ENCODE data around the gene SMAD6. TPM values are rescaled to one million over a fixed set of nuclear protein-coding genes. Genes with fewer than 3 reads are reported as not detected.

The SMAD6 gene
- total and polyA plus RNA-seq, 5 donors from 2014 or later, result 0.27 TPM; not detected in 4

DNA sequence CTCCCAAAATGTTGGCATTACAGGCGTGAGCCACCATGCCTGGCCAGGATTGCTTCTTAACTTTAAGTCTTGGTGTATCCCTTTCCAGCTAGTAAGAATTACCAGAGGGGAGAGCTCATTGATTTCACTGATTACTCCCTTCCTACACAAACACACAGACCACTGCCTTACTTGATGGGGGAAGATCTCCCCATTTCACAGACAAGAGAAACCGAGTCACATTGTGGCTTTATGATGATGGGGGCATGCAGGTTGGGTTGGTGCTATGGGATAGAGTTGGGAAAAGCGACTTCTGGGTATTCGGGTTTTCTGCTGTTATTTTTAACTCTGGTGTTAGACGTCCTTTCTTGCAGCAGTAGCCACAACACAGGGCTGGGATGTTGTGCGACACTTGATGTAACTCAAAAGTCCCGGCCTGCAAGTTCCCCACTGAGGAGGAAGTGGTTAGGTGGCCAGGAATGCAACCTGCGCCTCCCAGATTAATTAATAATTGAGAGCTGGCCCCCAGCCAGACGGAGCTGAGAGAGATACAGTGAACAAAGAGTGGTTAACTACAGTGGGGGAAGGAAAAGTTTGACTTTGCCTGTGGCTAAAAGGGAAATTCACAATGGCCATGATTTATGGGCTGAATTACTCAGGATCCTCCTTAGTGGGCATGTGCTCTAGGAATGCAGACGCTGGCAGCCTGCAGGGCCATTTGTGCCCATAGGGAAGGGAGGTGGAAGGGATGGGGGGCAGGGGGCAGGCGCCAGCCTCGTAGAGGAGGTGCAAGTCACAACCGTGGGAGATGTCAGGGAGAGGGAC, 63.6 kb downstream of the SMAD6 start:
- Mint-ChIP-seq H3K27ac (no peak overlapping the region), H3K4me1 (peaks cover 0 to 4% (median 2%) of the 10 kb centered on the region in 4 donors), H3K27me3 (peaks cover 33% of the 10 kb centered on the region), H3K9me3 (peaks cover 0 to 2% (median 0%) of the 10 kb centered on the region in 7 donors), H3K4me3 (no peak overlapping the region), H3K36me3 (no peaks in the 10 kb centered on the region)
- H3K4me3 ChIP-seq (ENCODE audit: low read depth, low read length), result no peak overlapping the region
- DNase-seq, result no peak
- no peak overlapping the region for H3K27ac ChIP-seq (ENCODE audit: insufficient read depth, low read length, poor library complexity, severe bottlenecking)
- H3K9me3 ChIP-seq (ENCODE audit: control insufficient read depth in 2 of 2, low read length in 2 of 2), result no peaks in the 10 kb centered on the region
- no peak for ATAC-seq (ENCODE audit: low read depth in 2 of 2)
- peaks cover 8% of the 10 kb centered on the region for H3K27me3 ChIP-seq (ENCODE audit: control insufficient read depth, insufficient read depth, low read length)
- H3K4me1 ChIP-seq (ENCODE audit: control insufficient read depth, insufficient read depth, low read length, poor library complexity, severe bottlenecking), result no peaks in the 10 kb centered on the region
- H3K36me3 ChIP-seq (ENCODE audit: control insufficient read depth, insufficient read depth, low read length), result no peaks in the 10 kb centered on the region

DNA sequence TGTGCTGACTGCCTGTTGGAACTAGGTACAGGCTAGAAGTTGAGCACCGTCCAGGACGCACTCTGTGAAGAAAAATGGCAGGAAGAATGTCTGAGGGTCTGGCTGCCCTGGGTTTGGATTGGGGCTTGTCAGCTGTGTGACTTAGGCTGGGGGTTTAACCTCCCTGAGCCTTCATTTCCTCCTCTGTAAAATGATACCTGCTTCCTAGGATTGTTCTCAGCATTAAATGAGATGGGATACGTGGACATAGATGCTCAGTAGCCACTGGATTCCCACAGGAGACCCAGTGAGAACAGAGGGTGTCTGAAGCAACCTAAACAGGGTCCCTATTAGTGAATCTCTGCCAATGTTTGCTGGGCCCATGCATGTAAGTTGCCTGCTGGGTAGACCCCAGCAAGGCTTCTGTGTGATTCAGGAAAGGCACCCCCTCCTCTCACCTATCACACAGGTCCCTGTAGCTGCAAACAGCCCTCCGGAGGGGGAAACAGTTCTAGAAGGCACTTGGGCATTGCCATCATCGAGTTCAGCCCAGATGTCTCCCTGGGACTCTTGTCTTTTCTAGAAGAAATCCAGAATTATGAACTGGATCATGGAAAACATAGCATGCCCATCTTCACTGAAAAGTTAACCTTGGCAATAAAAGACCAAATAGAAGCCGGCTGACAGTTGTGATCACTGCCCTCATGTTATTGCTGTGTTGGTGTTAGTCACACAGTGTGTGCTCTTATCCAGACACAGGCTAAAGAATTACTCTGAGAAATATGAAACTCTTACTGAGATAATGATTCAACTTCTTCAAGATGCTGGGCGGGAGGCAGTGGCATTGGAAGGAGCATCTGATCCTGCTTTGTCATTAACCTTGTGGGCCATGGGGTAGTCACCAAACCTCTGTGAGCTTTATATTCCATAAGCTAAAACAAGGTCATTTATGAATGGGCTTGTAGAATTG, 64.5 kb downstream of the SMAD6 start:
- ATAC-seq (ENCODE audit: low read depth in 2 of 2) (no peak), DNase-seq (no peak)
- Histone ChIP-seq H3K36me3 (ENCODE audit: control insufficient read depth, insufficient read depth, low read length) (no peaks in the 10 kb centered on the region), H3K27ac (ENCODE audit: insufficient read depth, low read length, poor library complexity, severe bottlenecking) (no peak overlapping the region), H3K4me1 (ENCODE audit: control insufficient read depth, insufficient read depth, low read length, poor library complexity, severe bottlenecking) (no peaks in the 10 kb centered on the region), H3K9me3 (ENCODE audit: control insufficient read depth in 2 of 2, low read length in 2 of 2) (no peaks in the 10 kb centered on the region), H3K4me3 (ENCODE audit: low read depth, low read length) (no peak overlapping the region), H3K27me3 (ENCODE audit: control insufficient read depth, insufficient read depth, low read length) (peaks cover 8% of the 10 kb centered on the region)
- Mint-ChIP-seq H3K27ac (no peak overlapping the region), H3K4me1 (peaks cover 0 to 4% (median 0%) of the 10 kb centered on the region in 4 donors), H3K36me3 (no peaks in the 10 kb centered on the region), H3K9me3 (peaks cover 0 to 2% (median 0%) of the 10 kb centered on the region in 7 donors), H3K4me3 (no peak overlapping the region), H3K27me3 (peaks cover 33% of the 10 kb centered on the region)

DNA sequence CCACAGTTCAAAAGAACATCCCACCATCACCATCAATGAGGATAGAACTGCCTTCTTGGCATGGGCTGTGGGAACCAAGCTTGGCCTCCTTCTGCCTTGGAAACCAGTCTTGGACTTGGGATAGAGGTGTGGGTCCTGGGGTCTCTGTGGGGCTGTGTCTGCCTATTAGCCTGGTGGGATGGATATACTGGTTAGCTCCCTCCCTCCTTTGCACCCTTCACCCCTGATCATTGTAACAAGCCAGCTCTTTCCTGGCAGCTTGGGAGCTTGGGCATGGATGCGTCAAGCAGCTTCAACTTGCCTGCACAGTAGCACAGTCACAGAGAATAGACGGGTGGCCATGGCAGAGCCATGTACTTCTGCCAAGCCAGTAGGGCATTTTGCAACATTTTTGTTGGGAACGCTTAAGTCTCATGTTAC, 65.2 kb downstream of the SMAD6 start:
- Mint-ChIP-seq H3K4me3 (no peak overlapping the region), H3K27me3 (peaks cover 33% of the 10 kb centered on the region), H3K9me3 (peaks cover 0 to 1% (median 0%) of the 10 kb centered on the region in 7 donors), H3K36me3 (no peaks in the 10 kb centered on the region), H3K27ac (no peak overlapping the region), H3K4me1 (peaks cover 0 to 4% (median 0%) of the 10 kb centered on the region in 4 donors)
- Histone ChIP-seq H3K9me3 (ENCODE audit: control insufficient read depth in 2 of 2, low read length in 2 of 2) (no peaks in the 10 kb centered on the region), H3K27ac (ENCODE audit: insufficient read depth, low read length, poor library complexity, severe bottlenecking) (no peak overlapping the region), H3K27me3 (ENCODE audit: control insufficient read depth, insufficient read depth, low read length) (peaks cover 8% of the 10 kb centered on the region), H3K4me3 (ENCODE audit: low read depth, low read length) (no peak overlapping the region), H3K36me3 (ENCODE audit: control insufficient read depth, insufficient read depth, low read length) (no peaks in the 10 kb centered on the region), H3K4me1 (ENCODE audit: control insufficient read depth, insufficient read depth, low read length, poor library complexity, severe bottlenecking) (no peaks in the 10 kb centered on the region)
- DNase-seq (no peak), ATAC-seq (ENCODE audit: low read depth in 2 of 2) (no peak)

DNA sequence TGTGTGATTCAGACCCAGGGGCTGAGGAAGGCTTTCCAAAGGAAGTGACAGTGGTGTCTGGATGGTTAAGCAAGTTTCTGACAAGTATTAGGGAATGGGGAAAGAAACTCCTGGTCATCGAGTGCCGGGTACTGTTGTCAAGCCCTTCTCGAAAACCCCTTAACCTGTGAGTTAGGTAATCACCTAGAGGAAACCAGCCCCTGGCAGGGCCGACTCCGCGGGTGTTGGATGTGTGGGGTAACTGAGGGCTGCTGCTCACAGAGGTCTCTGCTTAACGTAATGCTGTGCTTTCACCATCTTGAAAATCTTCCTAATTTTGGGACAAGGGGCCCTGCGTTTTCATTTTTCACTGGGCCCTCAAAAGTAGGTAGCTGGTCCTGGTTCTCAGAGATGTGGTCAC, 67.0 kb downstream of the SMAD6 start:
- ATAC-seq (ENCODE audit: low read depth in 2 of 2) (no peak), DNase-seq (no peak)
- no peaks in the 10 kb centered on the region for H3K36me3 ChIP-seq (ENCODE audit: control insufficient read depth, insufficient read depth, low read length)
- H3K4me1 ChIP-seq (ENCODE audit: control insufficient read depth, insufficient read depth, low read length, poor library complexity, severe bottlenecking), result no peaks in the 10 kb centered on the region
- Mint-ChIP-seq H3K27me3 (peaks cover 23% of the 10 kb centered on the region), H3K4me1 (peaks cover 0 to 4% (median 0%) of the 10 kb centered on the region in 4 donors), H3K27ac (no peak overlapping the region), H3K9me3 (no peaks in the 10 kb centered on the region), H3K36me3 (no peaks in the 10 kb centered on the region), H3K4me3 (no peak overlapping the region)
- H3K9me3 ChIP-seq (ENCODE audit: control insufficient read depth in 2 of 2, low read length in 2 of 2), result no peaks in the 10 kb centered on the region
- H3K27ac ChIP-seq (ENCODE audit: insufficient read depth, low read length, poor library complexity, severe bottlenecking), result no peak overlapping the region
- H3K4me3 ChIP-seq (ENCODE audit: low read depth, low read length), result no peak overlapping the region
- peaks cover 8% of the 10 kb centered on the region for H3K27me3 ChIP-seq (ENCODE audit: control insufficient read depth, insufficient read depth, low read length)

DNA sequence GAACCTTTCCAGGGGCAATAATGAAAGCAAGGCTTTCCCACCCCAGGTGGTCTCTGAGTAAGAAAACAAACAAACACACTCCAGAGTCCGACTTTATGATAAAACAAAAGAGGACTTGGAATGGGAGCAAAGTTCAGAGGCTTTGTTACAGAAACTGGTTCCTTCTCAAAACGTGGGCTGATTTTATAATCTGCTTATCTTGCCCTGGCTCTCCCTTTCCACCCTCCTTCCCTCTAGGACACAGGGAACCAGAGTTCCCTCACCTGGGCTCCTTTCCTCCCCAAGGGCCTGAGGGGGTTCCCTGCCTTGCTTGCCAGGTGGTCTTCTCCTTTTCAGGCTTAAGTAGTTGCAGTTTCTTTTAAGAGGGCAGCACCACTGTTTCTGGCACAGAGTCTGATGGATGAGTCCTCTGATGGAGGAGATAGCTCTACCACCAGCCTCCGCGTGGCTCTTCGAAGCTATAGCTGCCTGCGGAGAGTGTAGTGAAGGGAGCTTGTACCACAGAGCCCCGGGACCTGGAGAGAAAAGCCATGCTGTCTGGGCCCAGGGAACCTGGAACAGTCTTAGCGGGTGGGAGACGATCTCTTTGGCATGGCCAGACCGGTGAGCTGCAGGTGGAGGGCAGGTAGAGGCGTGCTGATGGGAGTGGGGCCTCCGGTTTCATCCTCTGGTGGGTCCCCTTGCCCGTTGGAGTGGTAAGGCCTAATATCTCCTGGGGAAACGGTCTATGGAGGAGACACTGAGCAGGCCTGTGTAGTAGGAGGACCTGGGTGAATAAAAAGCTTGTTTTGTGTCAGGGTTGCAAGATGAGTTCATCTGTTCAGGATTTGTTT, 68.7 kb downstream of the SMAD6 start:
- DNase-seq (no peak), ATAC-seq (ENCODE audit: low read depth in 2 of 2) (no peak)
- no peaks in the 10 kb centered on the region for H3K36me3 Mint-ChIP-seq
- H3K4me1 Mint-ChIP-seq, result peaks cover 0 to under 1% (median 0%) of the 10 kb centered on the region in 4 donors
- no peak overlapping the region for H3K27ac ChIP-seq (ENCODE audit: insufficient read depth, low read length, poor library complexity, severe bottlenecking)
- no peak overlapping the region for H3K27ac Mint-ChIP-seq
- H3K9me3 ChIP-seq (ENCODE audit: control insufficient read depth in 2 of 2, low read length in 2 of 2), result no peaks in the 10 kb centered on the region
- H3K9me3 Mint-ChIP-seq, result no peaks in the 10 kb centered on the region
- H3K4me3 ChIP-seq (ENCODE audit: low read depth, low read length), result no peak overlapping the region
- H3K4me1 ChIP-seq (ENCODE audit: control insufficient read depth, insufficient read depth, low read length, poor library complexity, severe bottlenecking), result no peaks in the 10 kb centered on the region
- H3K27me3 ChIP-seq (ENCODE audit: control insufficient read depth, insufficient read depth, low read length), result peaks cover 8% of the 10 kb centered on the region
- no peak overlapping the region for H3K4me3 Mint-ChIP-seq
- H3K27me3 Mint-ChIP-seq, result peaks cover 9% of the 10 kb centered on the region
- no peaks in the 10 kb centered on the region for H3K36me3 ChIP-seq (ENCODE audit: control insufficient read depth, insufficient read depth, low read length)

DNA sequence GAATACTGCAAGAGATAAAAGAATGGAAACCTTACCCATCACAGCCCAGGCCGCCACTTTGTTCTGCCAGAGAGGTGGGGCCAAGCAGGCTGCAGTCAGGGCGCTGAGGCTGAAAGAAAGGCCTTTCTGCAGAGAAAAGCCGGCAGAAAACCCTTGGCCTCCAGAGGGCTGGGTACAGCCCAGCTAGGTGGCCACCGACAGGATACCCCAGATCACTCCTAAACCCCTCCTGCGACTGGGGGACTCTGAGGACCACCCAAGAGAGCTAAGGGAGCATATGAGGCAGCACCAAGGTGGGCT, 69.3 kb downstream of the SMAD6 start:
- no peaks in the 10 kb centered on the region for H3K36me3 Mint-ChIP-seq
- H3K9me3 Mint-ChIP-seq, result no peaks in the 10 kb centered on the region
- no peak for DNase-seq

DNA sequence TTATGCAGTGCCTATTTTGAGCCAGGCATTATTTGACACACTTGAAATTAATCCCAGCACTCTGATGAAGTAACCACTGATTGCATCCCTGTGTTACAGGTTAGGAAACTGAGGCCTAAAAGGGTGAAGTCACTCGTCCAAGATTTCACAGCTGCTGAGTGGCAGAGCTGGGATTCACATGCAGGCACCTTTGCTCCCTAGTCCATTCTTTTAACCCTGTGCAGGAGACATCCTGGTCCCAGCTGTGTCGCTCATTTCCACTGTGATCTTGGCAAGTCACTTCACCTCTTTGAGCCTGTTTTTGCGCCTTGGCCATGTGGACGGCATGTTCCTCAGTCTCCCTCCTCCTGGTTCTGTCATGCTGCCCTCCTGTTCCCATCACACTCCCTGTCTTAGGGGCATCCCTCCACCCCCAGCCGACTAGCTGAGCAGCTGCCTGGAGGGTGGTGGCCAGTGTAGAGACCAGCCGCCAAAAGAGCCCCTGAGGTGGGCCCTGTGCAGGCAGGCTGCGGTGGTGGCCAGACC, 70.6 kb downstream of the SMAD6 start:
- Mint-ChIP-seq H3K9me3 (no peaks in the 10 kb centered on the region), H3K36me3 (no peaks in the 10 kb centered on the region), H3K4me1 (no peaks in the 10 kb centered on the region), H3K4me3 (no peak overlapping the region), H3K27me3 (no peaks in the 10 kb centered on the region), H3K27ac (no peak overlapping the region)
- Histone ChIP-seq H3K27me3 (ENCODE audit: control insufficient read depth, insufficient read depth, low read length) (no peaks in the 10 kb centered on the region), H3K9me3 (ENCODE audit: control insufficient read depth in 2 of 2, low read length in 2 of 2) (no peaks in the 10 kb centered on the region), H3K36me3 (ENCODE audit: control insufficient read depth, insufficient read depth, low read length) (no peaks in the 10 kb centered on the region), H3K27ac (ENCODE audit: insufficient read depth, low read length, poor library complexity, severe bottlenecking) (no peak overlapping the region), H3K4me3 (ENCODE audit: low read depth, low read length) (no peak overlapping the region), H3K4me1 (ENCODE audit: control insufficient read depth, insufficient read depth, low read length, poor library complexity, severe bottlenecking) (no peaks in the 10 kb centered on the region)
- ATAC-seq (ENCODE audit: low read depth in 2 of 2) (no peak), DNase-seq (no peak)

More for the DNA sequence above, 69.3 kb downstream of the SMAD6 start:
- Histone ChIP-seq H3K27me3 (ENCODE audit: control insufficient read depth, insufficient read depth, low read length) (peaks cover 8% of the 10 kb centered on the region), H3K4me1 (ENCODE audit: control insufficient read depth, insufficient read depth, low read length, poor library complexity, severe bottlenecking) (no peaks in the 10 kb centered on the region), H3K36me3 (ENCODE audit: control insufficient read depth, insufficient read depth, low read length) (no peaks in the 10 kb centered on the region), H3K4me3 (ENCODE audit: low read depth, low read length) (no peak overlapping the region), H3K27ac (ENCODE audit: insufficient read depth, low read length, poor library complexity, severe bottlenecking) (no peak overlapping the region), H3K9me3 (ENCODE audit: control insufficient read depth in 2 of 2, low read length in 2 of 2) (no peaks in the 10 kb centered on the region)
- Mint-ChIP-seq H3K27me3 (peaks cover 3% of the 10 kb centered on the region), H3K27ac (no peak overlapping the region), H3K4me1 (no peaks in the 10 kb centered on the region), H3K4me3 (no peak overlapping the region)
- ATAC-seq (ENCODE audit: low read depth in 2 of 2), result no peak

Measured in CD4-positive, CD25-positive, alpha-beta regulatory T cell (primary cell).